NOMO-1 treated with DMSO at 0.1 percent for 48 hours (cell line): ENCODE results near the gene SLC26A8.
"Not testable (repeated sequence)": the region's sequence is repeated elsewhere in the genome, so short reads cannot be mapped to it uniquely, and the experiment has no call there.

Experiments
- DNase-seq: peaks from one replicate; lab custom pipeline; 2025; ENCODE audit not compliant: unreplicated experiment; lab: John Stamatoyannopoulos, UW

SLC26A8 gene

GRCh38 chr6:35919085-35919826 lies 105.2 kb downstream of the SLC26A8 start:
- peak; percentile 67 for DNase-seq

- DNase-seq = not testable (repeated sequence)
Measured at GRCh38 chr6:35916893-35917292, 107.5 kb downstream of the SLC26A8 start.

- no peak for DNase-seq
Measured at GRCh38 chr6:35916056-35916455, 108.4 kb downstream of the SLC26A8 start.

GRCh38 chr6:35914536-35914935 lies 109.9 kb downstream of the SLC26A8 start:
- DNase-seq = no peak

GRCh38 chr6:35911871-35912653 lies 112.4 kb downstream of the SLC26A8 start:
- no peak for DNase-seq

GRCh38 chr6:35909571-35909970 lies 114.9 kb downstream of the SLC26A8 start:
- DNase-seq = not testable (repeated sequence)

- DNase-seq = not testable (repeated sequence)
Measured at GRCh38 chr6:35908753-35909401, 115.6 kb downstream of the SLC26A8 start.

- DNase-seq = no peak
Measured at GRCh38 chr6:35907750-35908149, 116.7 kb downstream of the SLC26A8 start.

- no peak for DNase-seq
Measured at GRCh38 chr6:35906499-35906846, 118.0 kb downstream of the SLC26A8 start.

GRCh38 chr6:35905841-35906498 lies 118.5 kb downstream of the SLC26A8 start:
- DNase-seq = no peak

GRCh38 chr6:35905141-35905785 lies 119.2 kb downstream of the SLC26A8 start:
- no peak for DNase-seq

GRCh38 chr6:35903679-35904078 lies 120.8 kb downstream of the SLC26A8 start:
- DNase-seq = no peak

GRCh38 chr6:35900448-35900847 lies 124.0 kb downstream of the SLC26A8 start:
- no peak for DNase-seq

GRCh38 chr6:35898003-35898402 lies 126.4 kb downstream of the SLC26A8 start:
- DNase-seq = no peak

GRCh38 chr6:35897486-35897885 lies 127.0 kb downstream of the SLC26A8 start:
- no peak for DNase-seq

- DNase-seq = no peak
Measured at GRCh38 chr6:35897036-35897435, 127.4 kb downstream of the SLC26A8 start.

- DNase-seq = no peak
Measured at GRCh38 chr6:35896228-35896627, 128.2 kb downstream of the SLC26A8 start.

GRCh38 chr6:35895560-35895959 lies 128.9 kb downstream of the SLC26A8 start:
- DNase-seq = no peak

- no peak for DNase-seq
Measured at GRCh38 chr6:35894776-35895175, 129.7 kb downstream of the SLC26A8 start.
